Activated naive CD4-positive, alpha-beta T cell treated with Interleukin-2 at 50 U/mL for 16 hours (primary cell): ENCODE results near the gene CCDC57.
"Not testable (repeated sequence)": the region's sequence is repeated elsewhere in the genome, so short reads cannot be mapped to it uniquely, and the experiment has no call there.

Source experiments
- DNase-seq: peaks from one replicate; pipeline ENCODE4 v3.0.0-alpha.2; 2020

The CCDC57 gene

GRCh38 chr17:82200743-82201497 is 11.7 kb downstream of the CCDC57 start:
- peak; percentile 59 for DNase-seq

- no peak for DNase-seq
These were observed 12.5 kb downstream of the CCDC57 start for GRCh38 chr17:82200135-82200534.

- no peak for DNase-seq
These were observed 13.1 kb downstream of the CCDC57 start for GRCh38 chr17:82199496-82199895.

- DNase-seq, result no peak
These were observed 14.6 kb downstream of the CCDC57 start for GRCh38 chr17:82198092-82198491.

GRCh38 chr17:82195675-82196672 is 16.7 kb downstream of the CCDC57 start:
- DNase-seq, result no peak

GRCh38 chr17:82194765-82195164 is 17.9 kb downstream of the CCDC57 start:
- DNase-seq, result no peak

GRCh38 chr17:82193520-82194220 is 19.0 kb downstream of the CCDC57 start:
- DNase-seq, result no peak

- DNase-seq, result not testable (repeated sequence)
These were observed 19.6 kb downstream of the CCDC57 start for GRCh38 chr17:82193050-82193449.

- no peak for DNase-seq
These were observed 24.4 kb downstream of the CCDC57 start for GRCh38 chr17:82188001-82188961.

GRCh38 chr17:82187500-82187899 is 25.1 kb downstream of the CCDC57 start:
- no peak for DNase-seq

GRCh38 chr17:82186221-82186620 is 26.4 kb downstream of the CCDC57 start:
- DNase-seq, result no peak

GRCh38 chr17:82184761-82185160 is 27.9 kb downstream of the CCDC57 start:
- no peak for DNase-seq

GRCh38 chr17:82180776-82181528 is 31.7 kb downstream of the CCDC57 start:
- DNase-seq, result no peak

- no peak for DNase-seq
These were observed 32.6 kb downstream of the CCDC57 start for GRCh38 chr17:82179946-82180475.

- no peak for DNase-seq
These were observed 33.2 kb downstream of the CCDC57 start for GRCh38 chr17:82179412-82179811.

GRCh38 chr17:82178499-82179261 is 34.0 kb downstream of the CCDC57 start:
- DNase-seq, result no peak

GRCh38 chr17:82177761-82178498 is 34.7 kb downstream of the CCDC57 start:
- DNase-seq, result no peak

- DNase-seq, result no peak
These were observed 35.4 kb downstream of the CCDC57 start for GRCh38 chr17:82177276-82177675.

GRCh38 chr17:82175951-82176350 is 36.7 kb downstream of the CCDC57 start:
- no peak for DNase-seq
